GM21381 (cell line): ENCODE measurements around the gene CMIP.
"Not testable (repeated sequence)": the region's sequence is repeated elsewhere in the genome, so short reads cannot be mapped to it uniquely, and the experiment has no call there.

Source experiments
- ATAC-seq: cut with Tn5 transposase; IDR thresholded peaks from one replicate; pipeline ENCODE4 v1.9.1; 2021; ENCODE audit warnings: mild to moderate bottlenecking, moderate library complexity; ENCODE audit not compliant: unreplicated experiment

CMIP gene

DNA sequence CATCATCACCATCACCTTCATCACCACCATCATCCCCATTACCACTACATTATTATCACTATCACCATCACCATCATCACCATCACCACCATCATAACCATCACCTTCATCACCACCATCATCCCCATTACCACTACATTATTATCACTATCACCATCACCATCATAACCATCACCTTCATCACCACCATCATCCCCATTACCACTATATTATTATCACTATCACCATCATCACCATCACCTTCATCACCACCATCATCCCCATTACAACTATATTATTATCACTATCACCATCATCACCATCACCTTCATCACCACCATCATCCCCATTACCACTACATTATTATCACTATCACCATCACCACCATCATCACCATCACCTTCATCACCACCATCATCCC lies 132.7 kb downstream of the CMIP start:
- ATAC-seq, result not testable (repeated sequence)

- no peak for ATAC-seq
Observed at GRCh38 chr16:81578076-81578475, 133.5 kb downstream of the CMIP start.

DNA sequence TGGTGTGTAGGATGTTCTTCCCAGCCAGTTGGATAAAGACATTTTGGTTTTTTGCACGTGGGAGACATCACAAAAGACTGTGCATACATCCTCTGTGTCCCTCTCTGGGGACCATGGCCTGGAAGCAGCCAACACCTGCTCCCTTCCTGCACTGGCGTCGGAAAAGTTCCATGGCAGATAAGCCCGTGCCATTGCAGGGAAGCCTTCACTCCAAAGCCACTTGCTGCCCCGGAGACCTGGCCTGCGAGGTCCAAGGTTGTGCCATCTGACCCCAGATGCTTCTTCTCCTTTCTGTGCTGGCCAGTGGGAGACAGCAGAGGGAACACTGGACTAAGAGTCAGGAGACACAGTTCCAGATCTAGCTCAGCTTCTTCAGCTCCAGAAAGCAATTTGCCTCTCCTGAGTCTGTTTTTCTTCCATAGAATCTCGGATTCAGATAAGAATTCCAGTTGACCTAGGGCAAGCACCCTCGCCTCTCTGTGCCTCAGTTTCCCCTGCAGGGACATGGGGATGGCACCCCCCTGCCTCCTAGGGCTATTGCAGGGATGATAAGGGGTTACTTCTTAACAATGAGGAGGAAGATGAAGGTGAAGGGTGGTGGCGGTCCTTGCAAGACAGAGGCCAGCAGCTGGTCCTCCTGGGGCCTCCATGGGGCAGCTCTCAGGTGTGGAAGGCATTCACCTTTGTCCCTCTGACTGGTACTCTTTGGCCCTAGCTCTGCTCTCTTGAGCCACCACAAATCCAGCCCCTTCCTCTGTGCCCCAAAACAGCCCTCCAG lies 134.2 kb downstream of the CMIP start:
- ATAC-seq, result no peak

DNA sequence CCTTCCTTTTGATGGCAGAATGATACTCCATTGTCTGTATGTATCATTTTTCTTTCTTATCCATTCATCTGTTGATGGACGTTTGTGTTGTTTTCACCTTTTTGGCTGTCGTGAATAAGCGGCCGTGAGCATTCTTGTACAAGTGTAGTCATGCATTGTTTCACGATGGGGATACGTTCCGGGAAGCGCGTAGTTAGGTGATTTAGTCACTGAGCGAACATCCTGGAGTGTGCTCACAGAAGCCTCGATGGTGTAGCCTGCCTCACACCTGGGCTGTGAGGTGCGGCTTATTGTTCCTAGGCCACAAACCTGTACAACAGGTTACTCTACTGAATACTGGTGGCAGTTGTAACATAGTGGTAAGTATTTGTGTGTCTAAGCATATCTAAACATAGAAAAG lies 136.5 kb downstream of the CMIP start:
- ATAC-seq, result no peak

GRCh38 chr16:81582655-81583441 lies 138.2 kb downstream of the CMIP start:
- ATAC-seq, result no peak

DNA sequence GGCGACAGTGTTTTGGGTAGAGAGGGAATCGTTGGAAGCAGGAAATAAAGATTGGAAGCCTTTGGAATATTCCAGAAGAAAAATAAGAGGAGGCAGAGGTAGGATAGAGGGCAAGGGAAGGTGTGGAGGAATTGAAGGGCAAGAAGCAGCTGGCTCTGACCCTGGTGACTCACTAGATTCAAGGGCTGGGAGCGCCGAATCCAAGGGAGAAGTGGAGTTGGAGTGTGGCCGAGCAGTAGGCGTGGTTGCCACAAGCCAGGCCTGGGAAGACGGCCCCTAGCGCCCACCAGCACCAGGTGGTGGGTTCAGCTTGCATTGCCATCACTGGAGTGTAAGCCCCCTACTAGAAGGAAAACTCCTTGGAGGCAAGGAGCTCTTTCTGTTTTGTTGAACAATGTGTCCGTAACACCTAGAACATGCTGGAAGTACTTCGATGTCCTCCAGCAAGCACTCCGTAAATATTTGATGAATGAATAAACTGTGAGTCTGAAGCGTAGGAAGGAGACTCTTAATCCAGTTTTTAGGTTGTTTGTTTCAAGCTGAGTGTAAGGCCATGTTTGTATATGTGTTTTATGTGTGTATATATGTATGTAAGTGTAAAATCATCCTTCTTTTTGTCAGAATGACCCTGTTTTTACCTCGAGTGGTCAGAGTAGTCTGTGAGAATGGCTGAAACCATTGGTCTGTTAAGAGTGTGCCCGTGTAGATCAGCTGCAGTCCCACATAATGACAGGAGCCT lies 139.5 kb downstream of the CMIP start:
- no peak for ATAC-seq

DNA sequence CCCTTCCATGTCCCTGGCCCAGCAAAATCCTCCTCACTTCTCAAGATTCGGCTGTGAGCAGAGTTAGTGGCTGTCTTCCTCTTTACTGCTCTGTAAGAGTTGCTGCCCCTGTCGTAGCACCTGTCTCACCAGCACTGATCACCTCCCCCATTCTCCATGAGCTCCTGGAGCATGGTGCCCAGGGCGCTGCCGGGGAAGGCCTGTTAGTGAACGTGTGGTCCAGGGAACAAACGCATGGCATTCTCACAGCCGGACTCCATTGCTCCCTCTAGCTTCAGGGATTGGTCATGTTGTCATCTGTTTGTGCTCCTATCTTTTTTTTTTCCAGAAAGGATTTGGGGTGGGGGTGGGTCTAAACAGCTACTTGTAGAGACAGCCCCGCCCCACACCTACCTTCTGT lies 141.2 kb downstream of the CMIP start:
- ATAC-seq, result no peak

DNA sequence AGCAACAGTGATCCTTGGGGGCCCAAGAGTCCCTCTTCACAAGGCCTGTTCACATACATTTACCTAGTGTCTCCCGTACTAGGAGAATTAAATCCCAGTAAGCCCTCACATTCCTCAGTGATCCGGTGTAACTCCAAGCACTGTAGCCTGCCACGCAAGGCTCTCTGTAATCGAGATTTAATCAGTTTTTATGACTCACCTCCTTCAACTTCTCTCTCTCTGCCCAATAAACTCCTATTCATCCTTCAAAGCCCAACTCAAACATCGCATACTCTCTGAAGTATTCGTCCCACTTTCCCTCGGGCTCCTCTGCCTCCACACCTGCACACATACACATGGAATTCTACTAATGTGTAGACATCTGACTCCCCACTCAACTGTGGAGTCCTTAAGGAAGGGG lies 141.8 kb downstream of the CMIP start:
- ATAC-seq, result no peak

DNA sequence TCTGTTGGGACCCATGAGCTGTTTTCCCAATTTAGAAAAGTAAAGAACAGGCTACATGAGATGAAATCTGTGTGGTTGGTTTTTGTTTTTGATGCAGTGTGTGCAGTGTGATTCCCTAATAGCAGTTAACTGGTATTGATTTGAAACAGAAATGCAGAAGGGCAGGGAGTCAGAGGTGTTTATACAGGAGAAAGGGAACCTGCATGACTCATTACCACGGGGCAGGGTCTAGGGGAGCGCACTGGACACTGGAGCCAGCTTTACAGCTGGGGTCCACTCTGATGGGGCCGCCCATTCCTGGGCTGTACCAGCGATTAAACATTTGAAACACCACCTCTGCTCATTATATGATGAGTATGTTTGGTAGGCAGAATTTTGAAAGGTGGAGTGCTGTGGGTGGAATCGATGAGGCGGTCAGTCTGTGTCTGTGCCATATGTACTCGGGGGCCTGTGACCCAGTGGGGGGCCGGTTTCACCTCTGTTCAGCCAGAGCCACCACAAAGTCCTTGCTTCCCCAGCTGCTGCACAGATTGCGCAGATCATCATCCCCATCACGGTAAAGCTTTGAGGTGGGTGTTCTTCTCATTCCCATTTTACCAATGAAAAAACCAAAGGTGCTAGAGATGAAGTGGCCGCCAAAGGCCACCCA lies 142.5 kb downstream of the CMIP start:
- ATAC-seq, result no peak

- no peak for ATAC-seq
Observed at GRCh38 chr16:81587626-81588160, 143.1 kb downstream of the CMIP start.

DNA sequence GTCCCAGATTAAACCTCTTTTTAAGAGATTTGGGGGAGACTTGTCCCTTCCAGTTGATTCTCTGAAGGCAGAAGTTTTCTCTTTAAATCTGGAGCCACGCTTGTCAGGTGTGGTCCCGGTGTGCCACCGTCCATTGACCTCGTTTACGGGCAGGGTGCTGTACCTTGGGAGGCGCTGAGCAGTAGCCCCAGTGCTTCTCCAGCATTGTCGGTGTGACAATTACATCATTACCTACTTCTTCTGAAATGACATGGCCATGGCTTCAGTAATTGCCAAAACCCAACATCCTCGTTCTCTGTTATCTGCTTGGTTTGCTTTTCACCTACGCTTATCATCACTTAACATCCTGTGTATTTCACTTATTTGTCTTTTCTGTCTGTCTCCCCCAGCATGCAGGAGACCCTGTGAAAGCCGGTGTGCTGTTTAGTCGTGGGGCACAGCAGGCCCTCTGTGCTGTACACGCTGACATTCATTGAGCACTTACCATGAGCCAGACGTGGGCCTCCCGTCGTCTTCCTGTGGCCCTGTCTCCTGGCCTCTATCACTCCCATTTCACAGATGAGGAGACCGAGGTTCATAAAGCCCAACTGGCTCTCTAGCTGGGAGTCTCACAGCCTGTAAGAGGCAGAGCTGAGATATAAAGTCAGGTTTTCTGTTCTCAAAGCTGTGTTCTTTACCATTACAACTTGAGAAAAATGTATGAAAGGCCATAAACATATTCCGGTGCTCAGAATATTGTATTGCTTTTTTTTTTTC lies 143.9 kb downstream of the CMIP start:
- no peak for ATAC-seq

- ATAC-seq, result no peak
Observed at GRCh38 chr16:81589975-81590650, 145.5 kb downstream of the CMIP start.

- ATAC-seq, result no peak
Observed at GRCh38 chr16:81590714-81591544, 146.3 kb downstream of the CMIP start.

- no peak for ATAC-seq
Observed at GRCh38 chr16:81591545-81591870, 146.9 kb downstream of the CMIP start.

DNA sequence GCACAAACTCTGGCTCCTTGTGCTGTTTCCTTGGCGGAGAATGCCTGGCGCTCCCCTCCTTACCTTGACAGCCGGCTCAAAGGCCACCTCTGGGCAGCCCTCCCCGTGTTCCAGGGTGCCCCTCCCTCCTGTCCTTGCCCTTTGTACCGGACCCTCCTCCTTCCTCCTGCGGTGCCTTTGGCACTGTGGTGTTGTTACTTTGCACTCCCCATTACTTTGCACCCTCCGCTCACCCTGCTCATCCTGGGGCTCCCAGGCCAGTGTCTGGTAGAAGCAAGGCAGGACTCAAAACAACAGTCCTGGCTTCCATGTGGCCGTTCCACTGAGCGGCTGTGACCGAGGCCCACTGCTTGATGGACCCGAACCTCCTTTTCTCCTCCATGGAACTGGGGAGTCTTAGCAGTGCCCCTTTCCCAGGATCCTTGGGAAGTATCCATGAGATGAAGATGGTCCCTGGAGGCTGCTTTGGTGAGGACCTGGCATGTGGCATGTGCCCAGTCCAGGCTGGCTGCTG lies 147.8 kb downstream of the CMIP start:
- ATAC-seq, result no peak

- ATAC-seq, result no peak
Observed at GRCh38 chr16:81593481-81593880, 148.9 kb downstream of the CMIP start.

DNA sequence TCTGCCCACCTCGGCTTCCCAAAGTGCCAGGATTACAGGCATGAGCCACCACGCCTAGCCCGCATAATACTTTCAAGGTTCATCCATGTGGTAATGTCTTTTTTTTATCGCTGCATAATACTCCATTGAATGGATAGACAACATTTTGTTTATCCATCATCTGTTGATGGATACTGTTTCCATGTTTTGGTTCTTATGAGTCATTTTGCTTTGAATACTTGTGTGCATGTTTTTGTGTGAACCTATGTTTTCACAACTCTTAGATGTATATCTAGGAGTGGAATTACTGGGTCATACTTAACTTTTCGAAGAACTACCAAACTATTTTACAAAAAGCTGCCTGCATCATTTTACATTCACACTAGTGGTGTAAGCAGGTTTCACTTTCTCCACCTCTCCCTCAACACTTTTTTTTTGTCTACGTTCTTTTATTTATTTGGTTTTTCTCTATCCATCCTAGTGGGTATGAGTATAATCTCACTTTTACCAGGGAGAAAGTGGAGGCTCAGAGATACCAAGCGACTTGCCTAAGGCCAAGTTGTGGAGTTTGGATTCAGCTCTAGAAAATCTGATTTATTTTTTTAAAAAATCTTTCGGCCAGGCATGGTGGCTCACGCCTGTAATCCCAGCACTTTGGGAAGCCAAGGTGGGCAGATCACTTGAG lies 151.2 kb downstream of the CMIP start:
- ATAC-seq, result no peak

GRCh38 chr16:81597079-81597658 lies 152.6 kb downstream of the CMIP start:
- ATAC-seq, result no peak
